Lower leg skin (tissue), 4 donors: Measurements from ENCODE around the gene SOX2. TPM values are rescaled to one million over a fixed set of nuclear protein-coding genes. Genes with fewer than 3 reads are reported as not detected.

ENCODE experiments used
- DNase-seq, 2 donors: peaks; one replicate each; pipeline ENCODE4 v3.0.0-alpha.2; 2019; ENCODE audit warnings: low spot score in 2 of 2
- H3K4me3 ChIP-seq: fragments of 200-600 bp; sonication (generic); 2 replicates; pipeline ENCODE4 v1.5.1; 2017; ENCODE audit warnings: mild to moderate bottlenecking, low read depth; ENCODE audit not compliant: poor library complexity, severe bottlenecking
- CTCF ChIP-seq, 3 donors: fragments of 450-650 bp; IDR thresholded peaks; one replicate each; pipeline ENCODE4 v1.5.1; 2016; ENCODE audit warnings: antibody characterized with exemption in 3 of 3, mild to moderate bottlenecking in 3 of 3, moderate library complexity in 2 of 3
- POLR2A ChIP-seq, 2 donors: fragments of 450-650 bp; IDR thresholded peaks; one replicate each; pipeline ENCODE4 v1.6.1; 2016 to 2017; ENCODE audit warnings: antibody characterized with exemption in 2 of 2, mild to moderate bottlenecking in 1 of 2, moderate library complexity in 1 of 2
- WGBS, 2 donors: methylation state at CpG; one replicate each; pipeline ENCODE4 v1.1.5; 2018; 5-methylcytosine and 5-hydroxymethylcytosine counted together
- intact Hi-C: fragments of 100-400 bp; cut with DNase I; formaldehyde crosslinking; loops from one replicate; pipeline ENCODE4 v1.15.0; 2023; ENCODE audit warnings: low total_unique reads
- total RNA-seq, 4 donors: library from RNA; depleted of rRNA; stranded (reverse); fragments of >200 nt; gene quantifications; one replicate each; pipeline ENCODE4 v1.1.0, GENCODE V29; 2016

The SOX2 gene
- 1 to 10 TPM in 3 of 4 donors, under 1 TPM in 1; 0.20 to 3.3 (median 1.1) TPM for total RNA-seq

GRCh38 chr3:181711325-181712135, at the start of gene SOX2:
Gene SOX2 (plus strand): TSS chr3:181711925. CDS start chr3:181712361, 436 bp downstream.
- no peak for DNase-seq
- 3 to 4% methylated on average over 37 of the region's 37 CpGs for WGBS, 2 donors
- H3K4me3 ChIP-seq, result peak within 1 kb of the TSS; percentile 12
- TF ChIP-seq POLR2A (IDR thresholded peaks at IDR 0.05), result no peak
- no peak for TF ChIP-seq CTCF (IDR thresholded peaks at IDR 0.05)
- intact Hi-C loops, result loop anchor here (5.0 kb wide), 1 partner anchor 551 kb away; no protein-coding TSS in a partner anchor

- intact Hi-C loops, result no loop called here
- TF ChIP-seq CTCF (IDR thresholded peaks at IDR 0.05), result no peak
- no peak for TF ChIP-seq POLR2A (IDR thresholded peaks at IDR 0.05)
- H3K4me3 ChIP-seq, result no peak overlapping the region
- WGBS, 2 donors, result 74 to 79% methylated on average over 1 of the region's 1 CpG
- DNase-seq, result no peak
These were observed 28.2 kb upstream of the SOX2 start for GRCh38 chr3:181683563-181683962.

- 65 to 75% methylated on average over 1 of the region's 1 CpG for WGBS, 2 donors
- no peak for DNase-seq
- no peak overlapping the region for H3K4me3 ChIP-seq
- intact Hi-C loops, result no loop called here
- TF ChIP-seq POLR2A (IDR thresholded peaks at IDR 0.05) (no peak), CTCF (IDR thresholded peaks at IDR 0.05) (no peak)
These were observed 24.5 kb upstream of the SOX2 start for GRCh38 chr3:181687190-181687589.

GRCh38 chr3:181687731-181688130, 24.0 kb upstream of the SOX2 start:
- intact Hi-C loops, result no loop called here
- WGBS, 2 donors, result 70 to 80% methylated on average over 2 of the region's 2 CpGs
- no peak overlapping the region for H3K4me3 ChIP-seq
- TF ChIP-seq POLR2A (IDR thresholded peaks at IDR 0.05) (no peak), CTCF (IDR thresholded peaks at IDR 0.05) (no peak)
- DNase-seq, result no peak

GRCh38 chr3:181689546-181689945, 22.2 kb upstream of the SOX2 start:
- intact Hi-C loops, result no loop called here
- 87 to 88% methylated on average over 3 of the region's 3 CpGs for WGBS, 2 donors
- TF ChIP-seq CTCF (IDR thresholded peaks at IDR 0.05) (no peak), POLR2A (IDR thresholded peaks at IDR 0.05) (no peak)
- no peak for DNase-seq
- H3K4me3 ChIP-seq, result no peak overlapping the region
